Parathyroid adenoma (tissue), 2 donors: Measurements from ENCODE around the gene FERMT1.
"Not testable (repeated sequence)": the region's sequence is repeated elsewhere in the genome, so short reads cannot be mapped to it uniquely, and the experiment has no call there.

Source experiments
- H2AFZ ChIP-seq: fragments of 300-600 bp; sonication (generic); one replicate; pipeline ENCODE4 v1.7.0; 2017; ENCODE audit warnings: antibody characterized with exemption, mild to moderate bottlenecking
- H3K27ac ChIP-seq: fragments of 300-600 bp; sonication (generic); one replicate; pipeline ENCODE4 v1.7.0; 2017
- H3K27me3 ChIP-seq: fragments of 300-600 bp; sonication (generic); one replicate; pipeline ENCODE4 v1.7.0; 2017; ENCODE audit warnings: low read length; ENCODE audit not compliant: control insufficient read depth, insufficient read depth
- H3K36me3 ChIP-seq: fragments of 300-600 bp; sonication (generic); one replicate; pipeline ENCODE4 v1.7.0; 2017; ENCODE audit warnings: low read length; ENCODE audit not compliant: control insufficient read depth, insufficient read depth
- H3K4me1 ChIP-seq: fragments of 300-600 bp; sonication (generic); one replicate; pipeline ENCODE4 v1.7.0; 2017; ENCODE audit warnings: control low read depth
- H3K4me2 ChIP-seq: fragments of 300-600 bp; sonication (generic); one replicate; pipeline ENCODE4 v1.7.0; 2017; ENCODE audit warnings: low read length
- H3K4me3 ChIP-seq: fragments of 300-600 bp; sonication (generic); one replicate; pipeline ENCODE4 v1.7.0; 2017; ENCODE audit warnings: low read depth, low read length
- H3K79me2 ChIP-seq: fragments of 300-600 bp; sonication (generic); one replicate; pipeline ENCODE4 v1.7.0; 2017; ENCODE audit warnings: control low read depth
- H3K9ac ChIP-seq: fragments of 300-600 bp; sonication (generic); one replicate; pipeline ENCODE4 v1.7.0; 2017; ENCODE audit warnings: mild to moderate bottlenecking
- H3K9me3 ChIP-seq: fragments of 300-600 bp; sonication (generic); one replicate; pipeline ENCODE4 v1.7.0; 2017; ENCODE audit warnings: low read length; ENCODE audit not compliant: control insufficient read depth
- TF ChIP-seq, protein P1 (sequence below): fragments of 300-600 bp; sonication (generic); IDR thresholded peaks from one replicate; pipeline ENCODE4 v1.7.0; 2017; ENCODE audit warnings: antibody characterized with exemption, mild to moderate bottlenecking
- donor health status: primary hyperparathyroidism.

FERMT1 gene

DNA sequence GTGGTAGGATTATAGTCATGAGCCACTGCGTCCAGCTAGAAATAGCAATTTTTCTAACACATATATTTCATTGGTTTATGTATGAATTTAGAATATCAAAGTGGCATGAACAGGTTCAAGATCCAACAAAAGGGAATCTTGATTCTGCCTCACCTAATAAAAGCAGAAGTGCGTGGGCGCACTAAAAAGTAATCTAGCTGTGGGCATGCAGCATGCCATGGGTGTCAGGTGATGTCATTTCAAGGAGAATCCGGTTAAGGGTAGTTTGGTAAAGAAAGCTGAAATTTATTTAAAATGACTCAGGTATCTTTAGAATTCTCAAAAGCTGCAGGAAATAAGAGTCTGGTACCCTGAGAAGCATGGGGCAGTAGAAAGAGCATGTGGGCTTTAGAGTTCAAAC is 86.6 kb downstream of the FERMT1 start:
- Histone ChIP-seq H3K9me3 (no peaks in the 10 kb centered on the region), H3K79me2 (no peaks in the 10 kb centered on the region), H3K27ac (no peak overlapping the region), H3K9ac (no peak overlapping the region), H3K4me1 (no peaks in the 10 kb centered on the region), H3K27me3 (no peaks in the 10 kb centered on the region), H3K4me3 (no peak overlapping the region), H3K4me2 (no peak overlapping the region), H3K36me3 (no peaks in the 10 kb centered on the region), H2AFZ (no peak overlapping the region)
- TF ChIP-seq, protein P1, sequence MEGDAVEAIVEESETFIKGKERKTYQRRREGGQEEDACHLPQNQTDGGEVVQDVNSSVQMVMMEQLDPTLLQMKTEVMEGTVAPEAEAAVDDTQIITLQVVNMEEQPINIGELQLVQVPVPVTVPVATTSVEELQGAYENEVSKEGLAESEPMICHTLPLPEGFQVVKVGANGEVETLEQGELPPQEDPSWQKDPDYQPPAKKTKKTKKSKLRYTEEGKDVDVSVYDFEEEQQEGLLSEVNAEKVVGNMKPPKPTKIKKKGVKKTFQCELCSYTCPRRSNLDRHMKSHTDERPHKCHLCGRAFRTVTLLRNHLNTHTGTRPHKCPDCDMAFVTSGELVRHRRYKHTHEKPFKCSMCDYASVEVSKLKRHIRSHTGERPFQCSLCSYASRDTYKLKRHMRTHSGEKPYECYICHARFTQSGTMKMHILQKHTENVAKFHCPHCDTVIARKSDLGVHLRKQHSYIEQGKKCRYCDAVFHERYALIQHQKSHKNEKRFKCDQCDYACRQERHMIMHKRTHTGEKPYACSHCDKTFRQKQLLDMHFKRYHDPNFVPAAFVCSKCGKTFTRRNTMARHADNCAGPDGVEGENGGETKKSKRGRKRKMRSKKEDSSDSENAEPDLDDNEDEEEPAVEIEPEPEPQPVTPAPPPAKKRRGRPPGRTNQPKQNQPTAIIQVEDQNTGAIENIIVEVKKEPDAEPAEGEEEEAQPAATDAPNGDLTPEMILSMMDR = no peak

DNA sequence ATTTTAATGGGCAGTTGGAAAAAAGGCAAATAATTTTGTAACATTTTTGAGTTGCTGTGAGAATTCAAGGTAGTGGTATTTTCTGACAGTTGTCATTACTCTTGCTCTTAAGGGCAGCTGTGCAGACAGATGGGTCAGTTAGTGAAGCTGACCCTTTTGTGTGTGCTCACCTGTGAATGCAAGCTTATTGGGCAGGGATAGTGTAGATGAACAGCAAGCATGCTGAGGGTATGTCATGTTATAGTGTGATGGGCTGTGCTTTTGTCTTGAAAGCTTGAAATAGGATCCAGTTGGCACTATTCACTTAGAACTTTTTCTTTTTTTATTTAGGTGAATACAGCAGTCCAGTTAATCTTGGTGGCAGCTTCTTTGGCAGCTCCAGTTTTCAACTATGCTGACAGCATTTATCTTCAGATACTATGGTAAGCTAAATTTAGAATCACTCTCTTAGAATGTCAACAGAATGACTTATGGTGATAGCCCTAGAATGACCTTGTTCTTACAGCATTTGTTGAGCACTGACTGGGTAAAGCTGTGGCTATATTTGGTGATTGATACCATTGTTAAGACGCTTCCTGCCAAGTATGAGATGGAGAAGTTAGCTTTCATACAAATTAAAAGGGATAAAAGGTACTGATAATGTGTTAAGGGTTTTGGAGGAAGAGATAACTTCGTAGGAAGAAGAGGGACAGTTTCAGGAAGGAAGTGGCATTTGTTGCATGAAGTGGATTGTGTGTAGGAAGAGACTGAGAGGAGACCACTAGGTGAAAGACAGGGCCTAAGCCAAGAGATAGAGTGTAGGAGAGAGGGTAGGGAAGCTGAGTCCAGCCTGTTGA is 88.5 kb downstream of the FERMT1 start:
- no peak overlapping the region for H3K4me3 ChIP-seq
- no peaks in the 10 kb centered on the region for H3K27me3 ChIP-seq
- no peak overlapping the region for H2AFZ ChIP-seq
- no peak overlapping the region for H3K9ac ChIP-seq
- H3K4me1 ChIP-seq = no peaks in the 10 kb centered on the region
- no peaks in the 10 kb centered on the region for H3K79me2 ChIP-seq
- H3K27ac ChIP-seq = no peak overlapping the region
- no peaks in the 10 kb centered on the region for H3K9me3 ChIP-seq
- H3K4me2 ChIP-seq = no peak overlapping the region
- H3K36me3 ChIP-seq = no peaks in the 10 kb centered on the region
- TF ChIP-seq, protein P1 = no peak

DNA sequence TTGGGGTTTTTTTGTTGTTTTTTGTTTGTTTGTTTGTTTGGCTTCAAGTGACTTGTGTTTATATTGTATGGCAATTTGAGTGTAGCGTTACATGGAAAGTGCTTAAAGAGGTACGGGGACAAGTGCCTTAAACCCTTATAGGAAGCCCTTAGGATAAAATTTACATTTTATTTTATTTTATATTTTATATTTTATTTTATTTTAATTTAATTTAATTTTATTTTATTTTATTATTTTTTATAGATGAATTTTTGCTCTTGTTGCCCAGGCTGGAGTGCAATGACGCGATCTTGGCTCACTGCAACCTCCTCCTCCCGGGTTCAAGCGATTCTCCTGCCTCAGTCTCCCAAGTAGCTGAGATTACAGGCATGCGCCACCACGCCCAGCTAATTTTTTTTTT is 89.9 kb downstream of the FERMT1 start:
- H3K4me2 ChIP-seq, H3K4me3 ChIP-seq, H2AFZ ChIP-seq, H3K36me3 ChIP-seq, H3K4me1 ChIP-seq, H3K79me2 ChIP-seq, H3K9me3 ChIP-seq, H3K27me3 ChIP-seq, H3K9ac ChIP-seq, H3K27ac ChIP-seq: not testable (repeated sequence)

DNA sequence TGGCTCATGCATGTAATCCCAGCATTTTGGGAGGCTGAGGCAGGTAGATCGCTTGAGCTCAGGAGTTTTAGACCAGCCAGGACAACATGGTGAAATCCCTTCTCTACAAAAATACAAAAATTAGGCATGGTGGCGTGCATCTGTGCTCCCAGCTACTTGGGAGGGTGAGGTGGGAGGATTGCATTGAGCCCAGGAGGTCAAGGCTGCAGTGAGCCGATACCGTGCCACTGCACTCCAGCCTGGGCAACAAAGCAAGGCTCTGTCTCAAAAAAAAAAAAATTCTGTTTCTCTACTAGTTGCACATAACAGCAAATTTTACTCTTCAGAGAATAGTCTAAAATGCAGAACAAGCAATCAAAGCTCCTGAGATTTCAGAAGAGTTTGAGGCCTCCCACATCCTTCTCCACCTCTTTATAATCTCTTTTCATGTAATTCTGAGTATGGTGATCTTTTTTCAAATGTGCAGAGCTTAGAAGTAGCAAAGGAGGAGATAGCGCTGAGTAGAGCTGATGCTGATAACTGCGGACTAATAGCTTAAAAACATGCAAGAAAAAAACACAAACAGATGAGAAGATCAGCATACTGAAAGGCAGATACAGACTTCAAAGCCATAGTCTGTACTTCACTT is 92.3 kb downstream of the FERMT1 start:
- Histone ChIP-seq H3K27me3 (no peaks in the 10 kb centered on the region), H3K4me3 (no peak overlapping the region), H3K79me2 (peaks cover 5% of the 10 kb centered on the region), H3K27ac (no peak overlapping the region), H3K9ac (no peak overlapping the region), H3K36me3 (no peaks in the 10 kb centered on the region), H2AFZ (no peak overlapping the region), H3K4me1 (no peaks in the 10 kb centered on the region), H3K9me3 (no peaks in the 10 kb centered on the region), H3K4me2 (no peak overlapping the region)
- TF ChIP-seq, protein P1 = no peak

GRCh38 chr20:6029538-6029937 is 93.3 kb downstream of the FERMT1 start:
- H3K9me3 ChIP-seq = no peaks in the 10 kb centered on the region
- H2AFZ ChIP-seq = no peak overlapping the region
- H3K4me3 ChIP-seq = no peak overlapping the region
- H3K4me1 ChIP-seq = no peaks in the 10 kb centered on the region
- H3K9ac ChIP-seq = no peak overlapping the region
- TF ChIP-seq, protein P1 = no peak
- no peak overlapping the region for H3K27ac ChIP-seq
- H3K36me3 ChIP-seq = no peaks in the 10 kb centered on the region
- no peaks in the 10 kb centered on the region for H3K27me3 ChIP-seq
- H3K4me2 ChIP-seq = no peak overlapping the region
- peaks cover 11% of the 10 kb centered on the region for H3K79me2 ChIP-seq
